Astrocyte (in vitro differentiated cells and primary cell): ENCODE measurements around the gene CIDEC.

Source experiments
- EZH2 ChIP-seq: IDR thresholded peaks from 2 replicates; pipeline ENCODE4 v1.6.1; 2012; ENCODE audit warnings: mild to moderate bottlenecking, low read length, inconsistent platforms; ENCODE audit not compliant: insufficient read depth
- TF ChIP-seq, protein P1 (sequence below): IDR thresholded peaks from 2 replicates; pipeline ENCODE4 v1.5.1; 2011; ENCODE audit warnings: low read depth, mild to moderate bottlenecking, inconsistent platforms, low read length, moderate library complexity; ENCODE audit not compliant: insufficient read depth

DNA sequence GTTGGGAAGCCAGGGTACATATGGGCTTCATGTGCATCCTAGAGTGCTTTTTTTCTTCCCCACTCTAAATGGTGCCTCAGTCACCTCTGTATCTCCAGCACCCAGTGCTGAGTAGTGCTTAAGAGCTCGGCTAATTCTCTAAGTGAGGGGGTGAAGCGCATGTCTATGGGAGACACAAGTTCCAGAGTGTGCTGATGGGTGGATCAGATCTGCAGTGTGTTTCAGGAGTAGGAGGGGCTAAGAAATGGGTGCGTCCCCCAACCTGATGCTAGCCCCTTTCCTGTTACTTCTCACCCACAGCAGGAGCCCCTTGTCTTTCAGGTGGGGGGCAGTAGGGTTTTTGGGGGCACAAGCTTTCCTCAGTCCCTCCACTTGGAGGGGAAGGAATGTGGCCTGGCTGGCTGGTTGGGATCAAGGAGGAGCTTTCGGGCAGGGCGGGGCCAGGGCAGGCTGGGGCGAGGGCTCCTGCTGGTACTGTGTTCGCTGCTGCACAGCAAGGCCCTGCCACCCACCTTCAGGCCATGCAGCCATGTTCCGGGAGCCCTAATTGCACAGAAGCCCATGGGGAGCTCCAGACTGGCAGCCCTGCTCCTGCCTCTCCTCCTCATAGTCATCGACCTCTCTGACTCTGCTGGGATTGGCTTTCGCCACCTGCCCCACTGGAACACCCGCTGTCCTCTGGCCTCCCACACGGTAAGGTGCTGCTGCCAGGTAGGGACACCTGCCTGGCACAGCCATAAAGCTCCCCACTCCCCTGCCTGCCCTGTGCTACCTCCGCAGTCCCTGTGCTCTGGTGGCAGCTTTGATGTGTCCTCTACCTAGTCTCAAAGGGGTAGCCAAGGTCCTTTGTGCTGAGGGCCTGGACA is 22.6 kb upstream of the CIDEC start, which contains the start of gene IL17RE:
- TF ChIP-seq, protein P1, sequence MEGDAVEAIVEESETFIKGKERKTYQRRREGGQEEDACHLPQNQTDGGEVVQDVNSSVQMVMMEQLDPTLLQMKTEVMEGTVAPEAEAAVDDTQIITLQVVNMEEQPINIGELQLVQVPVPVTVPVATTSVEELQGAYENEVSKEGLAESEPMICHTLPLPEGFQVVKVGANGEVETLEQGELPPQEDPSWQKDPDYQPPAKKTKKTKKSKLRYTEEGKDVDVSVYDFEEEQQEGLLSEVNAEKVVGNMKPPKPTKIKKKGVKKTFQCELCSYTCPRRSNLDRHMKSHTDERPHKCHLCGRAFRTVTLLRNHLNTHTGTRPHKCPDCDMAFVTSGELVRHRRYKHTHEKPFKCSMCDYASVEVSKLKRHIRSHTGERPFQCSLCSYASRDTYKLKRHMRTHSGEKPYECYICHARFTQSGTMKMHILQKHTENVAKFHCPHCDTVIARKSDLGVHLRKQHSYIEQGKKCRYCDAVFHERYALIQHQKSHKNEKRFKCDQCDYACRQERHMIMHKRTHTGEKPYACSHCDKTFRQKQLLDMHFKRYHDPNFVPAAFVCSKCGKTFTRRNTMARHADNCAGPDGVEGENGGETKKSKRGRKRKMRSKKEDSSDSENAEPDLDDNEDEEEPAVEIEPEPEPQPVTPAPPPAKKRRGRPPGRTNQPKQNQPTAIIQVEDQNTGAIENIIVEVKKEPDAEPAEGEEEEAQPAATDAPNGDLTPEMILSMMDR, result no peak
- no peak for TF ChIP-seq EZH2
